GM18873 (cell line): ENCODE measurements around the gene PPP3R1.

Experiments used
- ATAC-seq: cut with Tn5 transposase; IDR thresholded peaks from one replicate; pipeline ENCODE4 v1.9.1; 2021; ENCODE audit warnings: mild to moderate bottlenecking, moderate library complexity, moderate number of reproducible peaks; ENCODE audit not compliant: unreplicated experiment, low FRiP score

PPP3R1 gene, protein sequence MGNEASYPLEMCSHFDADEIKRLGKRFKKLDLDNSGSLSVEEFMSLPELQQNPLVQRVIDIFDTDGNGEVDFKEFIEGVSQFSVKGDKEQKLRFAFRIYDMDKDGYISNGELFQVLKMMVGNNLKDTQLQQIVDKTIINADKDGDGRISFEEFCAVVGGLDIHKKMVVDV

DNA sequence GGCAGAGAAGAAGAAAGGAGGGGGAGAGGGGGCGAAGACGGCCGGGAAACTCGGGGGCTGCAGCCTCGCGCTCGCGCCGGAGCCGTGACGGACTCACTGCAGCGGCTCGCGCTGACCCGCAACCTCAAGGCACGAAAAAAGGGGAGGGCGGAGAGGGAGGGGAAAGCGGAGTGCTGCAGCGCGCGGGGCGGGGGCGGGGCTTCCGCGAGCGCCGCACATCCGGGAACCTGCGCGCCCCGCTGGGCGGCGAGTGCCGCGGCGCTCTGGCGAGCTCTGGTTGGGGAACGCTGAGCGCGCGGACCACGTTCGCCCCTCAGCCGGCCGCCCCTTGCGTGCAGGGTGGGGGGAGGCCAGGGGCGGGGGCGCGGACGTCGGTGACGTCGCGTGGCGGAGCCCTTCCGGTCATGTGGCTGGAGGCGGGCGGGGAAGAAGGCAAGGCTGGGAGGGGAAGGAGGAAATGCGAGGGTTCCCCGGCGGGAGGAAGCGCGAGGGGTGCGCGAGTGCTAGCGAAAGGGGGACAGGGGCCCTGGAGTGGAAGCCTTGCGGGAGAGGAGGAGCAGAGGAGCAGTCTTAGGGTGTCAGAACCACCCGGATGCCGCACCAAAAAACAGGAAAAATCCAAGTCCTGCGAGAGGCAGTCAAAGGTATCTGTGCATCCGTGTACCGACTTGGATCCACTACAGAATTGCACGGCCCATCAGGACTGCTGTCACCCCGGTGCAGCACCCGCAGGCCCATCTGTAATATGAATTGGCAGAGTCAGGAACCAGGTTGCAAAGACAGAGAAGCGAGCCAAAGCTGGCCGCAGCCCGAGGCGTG, at the start of gene PPP3R1:
PPP3R1 (minus strand) TSS at position 133 of the 819 bp plus-strand sequence. CDS start 405 bp downstream, outside the sequence.
- ATAC-seq: peak; percentile 66

DNA sequence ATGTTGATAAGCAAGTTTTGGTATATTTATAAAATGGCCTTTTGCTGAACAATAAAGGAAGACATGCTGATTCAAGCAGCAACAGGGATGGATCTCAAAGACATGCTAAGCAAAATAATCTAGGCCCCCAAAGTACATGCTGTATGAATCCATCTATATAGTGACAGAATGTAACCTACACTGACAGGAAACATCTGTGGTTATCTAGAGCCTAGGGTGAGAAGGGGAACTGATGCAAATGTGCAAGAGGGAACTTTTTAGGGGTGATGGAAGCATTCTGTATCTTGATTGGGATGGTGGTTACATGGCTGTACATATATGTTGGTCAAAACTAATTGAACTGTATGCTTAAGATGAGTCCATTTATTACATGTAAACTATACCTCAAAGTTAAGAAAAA, 43.2 kb upstream of the PPP3R1 start:
- no peak for ATAC-seq

DNA sequence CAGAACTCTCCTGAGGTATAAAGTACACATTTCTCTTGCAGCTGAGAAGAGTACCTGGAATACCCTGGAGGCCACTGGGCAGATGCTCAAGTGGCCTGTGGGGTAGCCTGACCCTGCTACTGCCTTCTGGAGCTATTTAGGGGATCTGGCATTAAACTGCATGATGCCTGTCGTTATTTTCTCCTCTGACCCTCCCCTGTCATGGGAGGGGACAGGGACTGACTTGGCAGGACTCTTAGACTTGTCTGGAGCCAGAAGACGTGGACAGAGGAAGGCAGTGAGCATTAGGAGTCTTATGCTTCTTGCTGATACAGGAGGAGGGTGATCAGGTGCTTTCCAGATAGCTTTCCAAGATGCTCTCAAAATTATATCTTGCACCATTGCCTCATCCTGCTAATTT, 42.6 kb upstream of the PPP3R1 start:
- ATAC-seq: no peak

DNA sequence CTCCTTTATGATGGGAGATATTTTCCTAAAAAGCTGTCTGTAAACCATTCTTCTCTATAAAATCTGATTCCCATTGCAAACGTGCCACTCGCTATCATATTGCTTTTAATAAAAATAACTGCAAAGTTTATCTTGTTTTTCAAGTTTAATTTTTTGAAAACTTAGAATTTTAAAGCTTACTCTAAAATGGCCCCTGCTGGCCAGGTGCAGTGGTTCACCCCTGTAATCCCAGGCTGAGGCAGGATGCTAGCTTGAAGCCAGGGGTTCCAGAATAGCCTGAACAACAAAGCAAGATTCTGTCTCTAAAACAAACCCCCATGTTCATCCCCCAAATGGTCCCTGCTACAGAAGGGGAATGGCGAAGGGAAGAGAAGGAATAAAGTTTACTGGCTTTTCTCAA, 41.9 kb upstream of the PPP3R1 start:
- ATAC-seq: no peak

DNA sequence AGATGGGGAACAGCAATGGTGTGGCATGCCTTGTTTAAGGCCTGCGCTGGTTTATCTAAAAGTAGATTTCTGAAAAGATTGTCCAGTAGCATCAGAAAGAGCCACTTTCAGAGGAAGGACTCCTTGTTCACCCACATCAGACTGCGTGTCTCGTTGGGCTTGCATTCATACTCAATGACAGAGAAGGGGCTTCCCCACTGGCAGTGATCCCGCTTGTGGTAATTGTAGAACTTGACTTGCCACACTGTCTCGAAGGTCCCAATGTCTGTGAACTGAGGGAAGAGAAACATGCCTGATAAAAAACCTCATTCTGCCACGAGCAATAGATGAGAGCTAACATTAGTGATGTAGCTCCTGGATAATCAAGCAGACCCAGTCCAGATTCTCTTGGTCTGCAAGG, 41.4 kb upstream of the PPP3R1 start:
- ATAC-seq: no peak

GRCh38 chr2:68293024-68293423, 40.7 kb upstream of the PPP3R1 start:
- ATAC-seq: no peak

GRCh38 chr2:68292108-68292710, 39.9 kb upstream of the PPP3R1 start:
- no peak for ATAC-seq

GRCh38 chr2:68291314-68291713, 39.0 kb upstream of the PPP3R1 start:
- ATAC-seq: no peak

GRCh38 chr2:68290901-68291300, 38.6 kb upstream of the PPP3R1 start:
- no peak for ATAC-seq

- no peak for ATAC-seq
Observed at GRCh38 chr2:68287580-68288441, 35.5 kb upstream of the PPP3R1 start.

GRCh38 chr2:68284896-68285295, 32.6 kb upstream of the PPP3R1 start:
- no peak for ATAC-seq

DNA sequence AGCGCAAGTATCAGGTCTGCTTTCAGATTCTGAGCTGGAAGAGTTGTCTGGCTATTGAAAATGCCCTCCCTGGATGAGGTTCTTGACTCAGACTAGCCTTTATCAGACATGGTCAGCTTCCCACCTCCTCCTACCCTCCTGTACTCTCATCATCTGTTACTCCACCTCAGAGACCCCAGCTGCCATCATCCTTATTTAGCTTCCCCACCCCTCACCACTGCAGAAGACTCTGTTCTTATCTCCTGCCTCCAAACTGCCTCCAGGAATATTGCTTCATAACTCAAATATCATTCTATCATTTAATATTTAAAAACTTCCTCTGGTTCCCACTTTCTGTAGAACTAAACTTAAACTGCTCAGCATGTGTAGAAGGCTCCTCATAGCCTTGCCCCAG, 31.1 kb upstream of the PPP3R1 start:
- no peak for ATAC-seq

- no peak for ATAC-seq
Observed at GRCh38 chr2:68282811-68283418, 30.6 kb upstream of the PPP3R1 start.

- ATAC-seq: no peak
Observed at GRCh38 chr2:68280796-68281195, 28.5 kb upstream of the PPP3R1 start.

- no peak for ATAC-seq
Observed at GRCh38 chr2:68280348-68280747, 28.0 kb upstream of the PPP3R1 start.

- ATAC-seq: no peak
Observed at GRCh38 chr2:68279691-68280090, 27.4 kb upstream of the PPP3R1 start.

DNA sequence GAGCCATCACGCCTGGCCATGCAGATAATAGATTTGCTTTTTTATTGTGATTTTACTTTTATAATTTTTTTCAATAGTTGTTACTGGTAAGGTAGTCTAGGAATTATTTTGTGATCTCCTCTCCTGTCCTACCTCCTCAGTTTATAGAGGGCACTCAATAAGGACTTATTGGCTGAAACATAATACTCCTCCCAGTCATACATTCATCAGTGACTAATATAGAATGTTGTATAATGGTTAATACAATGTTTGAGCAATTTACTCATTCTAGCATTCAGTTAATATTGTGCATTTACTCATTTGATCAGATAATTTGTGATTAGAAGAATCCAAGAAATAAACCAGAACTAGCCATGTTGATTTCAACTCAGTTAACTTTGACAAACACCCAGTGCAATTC, 25.8 kb upstream of the PPP3R1 start:
- no peak for ATAC-seq

DNA sequence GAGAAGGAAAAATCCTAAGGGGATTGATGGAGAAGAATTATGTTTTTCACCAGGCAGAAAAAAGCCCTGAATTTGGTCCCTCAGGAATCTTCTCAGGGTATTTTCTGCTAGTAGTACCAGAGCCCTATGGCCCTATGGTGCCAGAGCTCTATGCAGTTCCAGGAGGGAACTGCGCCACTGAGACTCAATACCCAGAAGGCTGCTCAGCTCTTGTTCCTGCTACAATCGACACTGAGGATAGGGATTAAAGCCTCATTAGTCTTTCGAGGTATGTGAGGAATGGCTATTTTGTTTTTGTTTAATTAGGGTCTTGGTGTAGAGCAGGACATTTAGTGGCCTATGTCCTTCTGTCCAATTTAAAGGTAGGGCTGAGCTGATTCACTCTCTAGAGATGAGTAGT, 21.7 kb upstream of the PPP3R1 start:
- ATAC-seq: no peak

GRCh38 chr2:68272246-68272994, 20.1 kb upstream of the PPP3R1 start:
- ATAC-seq: no peak

DNA sequence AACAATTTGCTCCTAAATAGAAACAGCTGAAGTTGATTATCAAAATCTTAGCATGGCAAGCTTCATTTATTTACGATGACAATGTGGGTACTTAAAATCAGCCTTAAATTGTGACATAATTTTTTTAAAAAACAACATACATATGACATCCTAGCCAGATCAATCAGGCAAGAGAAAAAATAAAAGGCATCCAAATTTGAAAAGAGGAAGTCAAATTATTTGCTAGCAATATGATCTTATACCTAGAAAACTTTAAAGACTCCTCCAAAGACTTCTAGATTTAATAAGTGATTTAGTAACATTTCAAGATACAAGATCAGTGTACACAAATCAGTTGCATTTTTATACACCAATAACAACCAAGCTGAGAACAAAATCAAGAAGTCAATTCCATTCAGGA, 14.3 kb upstream of the PPP3R1 start:
- ATAC-seq: no peak
